Amygdala (tissue), 56 donors: ENCODE measurements around the gene KNG1.

Experiments
- DNase-seq, 56 donors: peaks; one replicate each; lab custom pipeline; 2025; lab: John Stamatoyannopoulos, UW

The KNG1 gene

DNA sequence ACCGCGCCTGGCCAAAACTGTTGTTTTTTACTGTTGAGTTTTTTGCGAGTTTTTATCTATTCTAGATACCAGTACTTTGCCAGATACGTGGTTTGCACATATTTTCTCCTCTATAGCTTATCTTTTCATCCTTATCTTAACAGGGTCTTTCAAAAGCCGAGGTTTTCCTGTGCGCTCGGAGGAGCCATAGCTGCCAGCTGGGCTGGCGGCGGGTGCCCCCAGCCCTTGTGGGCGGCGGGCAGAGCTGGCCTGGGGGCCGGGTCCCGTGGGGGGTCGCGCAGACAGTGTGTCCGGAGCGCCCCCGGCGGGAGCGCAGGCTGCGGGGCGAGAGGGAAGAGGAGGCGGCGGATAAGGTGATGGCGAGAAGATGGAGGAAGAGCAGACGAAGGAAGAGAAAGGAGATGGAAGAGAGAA lies 55.1 kb downstream of the KNG1 start:
- DNase-seq = peak in 2 of 56 donors; percentile 9 to 26

DNA sequence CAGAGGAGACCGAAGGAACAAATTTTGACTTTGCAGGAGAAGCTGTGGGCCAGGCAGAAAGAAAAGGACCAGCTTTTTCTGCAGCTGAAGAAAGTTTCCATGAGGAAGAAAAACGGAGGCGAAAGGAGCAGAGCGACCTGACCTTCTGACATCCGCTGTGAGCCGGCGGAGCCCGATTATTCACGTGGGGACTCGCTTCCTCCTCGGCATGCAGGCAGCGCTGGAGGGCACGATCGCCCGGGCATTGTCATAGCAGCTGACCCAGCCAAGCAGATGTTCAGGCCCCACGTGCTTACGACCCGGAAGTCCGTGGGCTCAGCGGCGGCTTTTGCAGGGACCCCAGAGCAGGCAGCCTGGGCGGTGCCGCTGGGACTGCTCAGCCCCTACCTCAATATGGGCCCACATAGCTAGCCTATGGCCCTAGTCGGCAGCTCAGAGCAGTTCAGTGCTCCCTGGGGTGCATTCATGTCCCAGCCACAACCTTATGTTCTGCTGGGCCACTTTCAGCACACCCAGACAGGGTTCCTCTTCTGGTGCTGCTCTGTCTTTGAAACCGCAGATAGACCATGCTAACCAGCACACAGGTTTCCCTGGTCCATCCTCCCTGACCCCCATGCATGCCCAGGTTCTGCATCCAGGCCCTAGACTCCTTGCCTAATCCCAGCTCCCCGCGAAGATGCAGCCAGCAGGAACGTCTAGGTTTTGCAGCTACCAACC lies 55.7 kb downstream of the KNG1 start:
- DNase-seq = peak in 49 of 56 donors; percentile 4 to 67 (median 34)

DNA sequence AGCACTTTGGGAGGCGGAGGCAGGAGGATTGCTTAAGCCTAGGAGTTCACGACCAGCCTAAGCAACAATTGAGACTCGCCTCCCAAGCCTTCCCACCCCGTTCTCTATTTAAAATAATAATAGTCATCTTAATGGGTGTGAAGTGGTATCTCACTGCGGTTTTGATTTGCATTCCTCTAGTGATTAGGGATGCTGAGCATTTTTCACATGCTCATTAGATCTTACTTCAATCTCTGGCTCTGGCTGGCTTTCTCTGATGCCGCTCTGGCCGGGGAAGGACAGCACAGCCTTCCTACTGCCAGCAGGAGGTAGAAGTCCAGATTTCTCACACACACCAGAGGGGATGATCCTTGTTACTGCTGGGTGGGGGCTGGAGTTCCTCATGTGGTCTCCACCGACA lies 58.8 kb downstream of the KNG1 start:
- no peak for DNase-seq

DNA sequence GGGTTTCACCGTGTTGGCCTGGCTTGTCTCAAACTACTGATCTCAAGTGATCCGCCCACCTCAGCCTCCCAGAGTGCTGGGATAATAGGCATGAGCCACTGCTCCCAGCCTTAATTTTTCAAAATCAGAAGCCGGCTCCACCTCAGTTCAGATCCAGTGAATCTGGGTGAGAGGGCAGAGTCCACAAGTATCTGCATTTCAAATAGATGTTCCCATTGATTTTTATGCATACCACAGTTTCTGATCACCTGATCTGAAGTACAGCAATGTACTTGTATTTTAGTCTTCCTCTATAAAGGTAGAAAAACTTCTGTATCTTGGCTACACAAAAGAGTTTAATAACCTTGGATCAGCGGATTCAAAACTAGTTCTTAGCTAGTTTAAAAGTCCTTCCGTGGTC lies 62.0 kb downstream of the KNG1 start:
- no peak for DNase-seq

DNA sequence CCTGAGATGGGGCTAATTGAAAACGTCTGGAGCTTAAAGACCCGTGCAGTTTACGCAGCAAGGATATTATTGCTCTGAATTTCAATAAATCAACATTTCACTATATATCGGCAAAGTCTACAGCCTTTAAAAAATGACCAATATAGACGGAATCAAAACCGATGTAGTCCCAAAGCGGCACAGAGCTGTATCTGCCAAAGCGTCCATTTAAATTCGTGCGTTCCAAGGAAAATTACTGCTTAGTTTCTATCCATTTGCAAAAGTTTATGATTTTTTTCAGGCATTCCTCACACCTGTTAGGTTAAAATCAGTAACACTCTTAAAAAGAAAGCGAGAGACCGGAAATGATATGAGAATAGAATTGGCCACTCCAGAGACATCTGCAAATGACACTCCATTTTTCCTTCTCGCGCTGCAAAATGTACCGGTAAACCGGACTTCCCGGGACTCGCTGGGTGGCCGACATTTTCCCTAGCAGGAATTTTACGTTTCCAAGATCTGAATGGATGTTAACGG lies 65.4 kb downstream of the KNG1 start:
- DNase-seq = peak in 1 of 56 donors; percentile 66

DNA sequence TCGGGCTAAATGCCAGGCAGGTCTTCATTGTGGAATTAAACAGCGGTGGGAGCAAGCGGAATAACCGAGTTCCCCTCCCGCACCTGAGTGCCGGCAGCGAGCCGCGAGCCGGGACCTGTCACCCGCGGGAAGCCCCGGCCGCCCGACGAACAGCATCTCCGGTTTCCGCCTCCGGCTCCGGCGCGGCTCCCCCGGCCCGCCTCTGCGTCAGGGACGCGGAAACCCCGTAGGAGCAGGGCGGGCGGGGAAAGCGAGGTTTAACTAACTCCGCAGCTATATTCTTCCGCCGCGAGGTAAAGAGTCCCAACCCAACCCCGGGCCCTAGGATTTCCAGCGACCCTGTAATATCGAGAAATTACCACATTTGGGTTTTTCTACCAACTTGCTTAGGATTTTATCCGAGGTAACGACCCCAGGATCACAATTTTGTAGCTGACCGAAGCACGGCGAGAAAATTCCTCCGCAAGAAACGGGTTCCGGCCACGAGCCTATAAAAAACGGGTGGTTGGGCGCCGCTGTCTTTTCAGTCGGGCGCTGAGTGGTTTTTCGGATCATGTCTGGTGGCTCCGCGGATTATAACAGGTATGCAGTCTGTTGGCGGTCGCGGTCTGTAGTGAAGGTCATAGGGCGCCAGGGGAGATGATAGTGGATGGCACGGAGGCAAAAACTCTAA lies 66.0 kb downstream of the KNG1 start, which contains the start of gene EIF4A2:
EIF4A2 (plus strand) TSS at position 520 of the 673 bp plus-strand sequence; CDS start at position 554, 34 bp downstream.
- peak; percentile 38 to 93 (median 82) for DNase-seq

DNA sequence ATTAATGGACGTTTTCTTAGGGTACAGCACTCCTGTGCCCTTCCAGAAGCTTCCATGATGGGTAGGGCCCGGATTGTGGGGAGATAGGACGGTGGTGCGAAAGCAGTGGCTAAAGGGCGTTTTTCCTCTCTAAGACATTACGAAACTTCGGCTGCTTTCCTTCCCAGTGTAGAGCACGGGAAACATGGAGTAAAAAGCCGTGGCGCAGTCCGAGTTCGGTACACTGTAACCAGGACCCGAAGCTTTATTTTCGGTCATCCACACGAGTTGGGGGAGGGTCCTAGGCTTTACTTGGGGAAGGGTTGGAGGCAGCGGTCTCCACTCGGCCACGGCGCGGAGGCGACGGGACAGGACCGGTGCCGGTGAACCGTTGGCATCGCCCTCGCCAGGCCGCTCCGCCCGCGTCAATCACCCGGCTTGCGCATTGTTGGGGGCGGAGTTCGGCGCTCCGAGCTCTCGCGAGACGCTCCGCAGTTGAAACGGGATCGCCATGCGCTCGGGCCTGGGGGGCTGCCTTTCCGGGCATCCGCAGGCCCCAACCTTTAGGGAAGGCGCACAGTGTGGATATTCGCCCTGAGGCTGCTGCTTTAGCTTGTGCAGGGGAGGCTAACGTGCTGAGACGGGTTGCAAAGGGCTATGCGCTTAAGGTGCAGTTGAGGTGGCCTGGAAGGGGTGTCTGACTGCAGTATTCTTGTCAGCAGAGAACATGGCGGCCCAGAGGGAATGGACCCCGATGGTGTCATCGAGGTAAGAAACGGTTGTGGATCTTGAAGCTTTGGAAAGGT lies 66.8 kb downstream of the KNG1 start:
- DNase-seq = peak in 55 of 56 donors; percentile 5 to 87 (median 68)

DNA sequence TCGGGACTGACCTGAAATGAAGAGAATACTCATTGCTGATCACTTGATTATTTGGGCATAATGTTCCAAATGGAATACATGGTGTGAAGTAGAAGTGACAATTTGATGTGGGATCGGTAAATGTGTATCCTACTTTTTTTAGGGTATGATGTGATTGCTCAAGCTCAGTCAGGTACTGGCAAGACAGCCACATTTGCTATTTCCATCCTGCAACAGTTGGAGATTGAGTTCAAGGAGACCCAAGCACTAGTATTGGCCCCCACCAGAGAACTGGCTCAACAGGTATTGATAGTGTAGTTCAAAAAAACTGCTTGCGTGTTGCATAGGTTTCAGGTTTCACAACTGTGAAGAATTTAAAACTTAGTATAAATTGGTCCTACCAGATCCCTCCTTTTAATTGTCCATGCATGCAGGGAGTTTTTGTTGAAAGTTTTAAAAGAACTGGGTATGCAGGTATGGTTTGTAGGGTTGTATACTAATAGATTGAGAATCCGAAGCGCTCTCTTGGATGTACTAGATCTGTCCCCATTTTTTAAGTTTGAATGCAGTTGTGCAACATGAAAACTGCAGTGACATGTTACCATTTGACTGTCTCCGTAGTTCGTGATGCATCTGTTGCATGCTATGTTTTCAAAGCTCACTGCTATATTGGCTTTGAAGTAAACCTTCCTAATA lies 67.8 kb downstream of the KNG1 start:
- DNase-seq = no peak

DNA sequence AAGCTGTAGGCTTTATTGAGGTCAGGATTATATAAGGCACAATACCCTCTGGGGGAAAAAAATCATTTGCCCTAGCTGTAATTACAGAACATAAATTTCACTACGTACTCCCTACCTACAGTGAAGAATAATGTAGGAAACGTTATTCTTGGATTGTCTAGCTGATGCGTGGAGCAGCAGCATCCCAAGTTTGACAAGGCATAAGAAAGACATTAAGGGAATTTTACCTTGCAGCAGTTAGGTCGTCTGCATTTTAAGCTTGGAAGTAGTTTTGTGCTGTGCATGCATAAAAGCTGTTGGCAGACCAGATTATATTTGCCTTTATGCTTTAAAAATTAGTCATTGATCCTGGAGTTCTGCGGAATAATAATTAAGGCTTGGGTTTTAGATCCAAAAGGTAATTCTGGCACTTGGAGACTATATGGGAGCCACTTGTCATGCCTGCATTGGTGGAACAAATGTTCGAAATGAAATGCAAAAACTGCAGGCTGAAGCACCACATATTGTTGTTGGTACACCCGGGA lies 68.4 kb downstream of the KNG1 start:
- no peak for DNase-seq

DNA sequence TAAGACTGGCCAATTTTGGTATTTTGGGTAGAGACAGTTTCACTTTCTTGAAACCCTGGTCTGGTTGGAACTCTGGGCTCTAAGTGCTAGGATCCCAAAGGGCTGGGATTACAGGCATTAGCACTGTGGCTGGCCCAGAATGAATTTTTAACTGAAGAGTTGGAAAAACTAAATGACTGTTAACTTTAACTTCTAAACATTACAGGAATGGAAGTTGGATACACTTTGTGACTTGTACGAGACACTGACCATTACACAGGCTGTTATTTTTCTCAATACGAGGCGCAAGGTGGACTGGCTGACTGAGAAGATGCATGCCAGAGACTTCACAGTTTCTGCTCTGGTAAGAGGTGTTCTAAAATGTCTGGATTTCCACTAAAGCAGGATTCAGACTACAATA lies 69.8 kb downstream of the KNG1 start:
- no peak for DNase-seq

DNA sequence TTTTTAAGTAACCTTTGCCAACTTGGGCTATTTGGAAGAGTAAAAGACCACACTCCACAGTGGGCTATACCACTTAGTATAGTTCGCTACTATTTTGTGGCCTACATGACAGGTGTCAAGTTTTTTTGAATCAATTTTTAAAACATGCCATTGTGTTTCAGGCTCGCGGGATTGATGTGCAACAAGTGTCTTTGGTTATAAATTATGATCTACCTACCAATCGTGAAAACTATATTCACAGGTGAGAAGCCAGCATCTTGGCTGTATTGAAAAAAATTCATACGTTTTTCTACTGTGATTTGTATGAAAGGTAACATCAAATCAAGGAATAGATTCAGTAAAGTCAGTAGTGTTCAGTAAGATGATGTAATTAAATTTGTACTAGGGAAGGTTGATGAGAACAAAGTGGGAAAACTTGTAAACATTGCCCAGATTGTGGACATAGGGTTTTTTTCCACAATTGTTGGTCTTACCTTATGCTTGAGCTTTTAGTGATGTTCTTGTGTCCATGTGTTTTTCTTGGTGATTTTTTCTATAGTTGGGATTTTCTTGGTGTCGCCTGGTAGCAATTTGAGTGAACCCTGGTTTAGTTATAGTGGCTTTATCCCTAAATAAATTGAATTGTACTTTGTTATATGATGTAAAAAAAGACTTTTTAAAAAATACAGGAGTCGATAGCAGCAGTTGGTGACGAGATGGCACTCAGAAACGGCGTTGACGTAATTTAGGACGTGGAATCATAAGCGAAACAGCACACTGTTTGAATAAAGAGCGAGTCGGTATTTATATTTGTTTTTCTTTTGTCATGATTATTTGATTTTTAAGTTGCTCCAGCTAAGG lies 70.7 kb downstream of the KNG1 start:
- DNase-seq = no peak

DNA sequence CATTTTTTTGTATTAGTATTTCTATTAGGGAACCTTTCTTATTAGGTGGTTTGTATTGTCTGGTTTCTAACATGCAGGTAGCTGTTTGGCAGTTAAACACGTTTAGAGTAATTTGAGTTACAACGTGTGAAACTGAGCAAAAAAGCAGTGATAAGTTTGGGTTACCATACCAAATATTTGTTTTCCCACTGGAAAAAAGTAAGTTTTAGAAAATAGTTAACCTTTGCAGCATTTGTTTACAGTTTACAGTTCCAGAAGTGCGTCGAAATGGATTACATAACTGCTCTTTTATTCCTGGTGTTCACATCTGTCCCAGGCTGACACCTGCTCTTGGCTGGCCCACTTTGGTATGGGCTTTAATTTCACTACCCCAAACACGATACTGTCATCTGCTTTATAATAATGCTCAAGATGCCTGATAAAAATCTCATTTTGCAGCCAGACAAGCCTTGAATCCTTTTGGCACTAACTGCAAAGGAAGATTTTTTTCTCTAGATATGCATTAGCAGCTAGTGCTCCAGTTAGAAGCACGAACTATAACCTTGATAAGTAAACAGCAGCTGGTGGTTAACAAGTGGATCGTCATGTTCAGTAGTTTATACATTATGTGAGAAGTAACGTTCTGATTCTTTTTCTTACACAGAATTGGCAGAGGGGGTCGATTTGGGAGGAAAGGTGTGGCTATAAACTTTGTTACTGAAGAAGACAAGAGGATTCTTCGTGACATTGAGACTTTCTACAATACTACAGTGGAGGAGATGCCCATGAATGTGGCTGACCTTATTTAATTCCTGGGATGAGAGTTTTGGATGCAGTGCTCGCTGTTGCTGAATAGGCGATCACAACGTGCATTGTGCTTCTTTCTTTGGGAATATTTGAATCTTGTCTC lies 71.6 kb downstream of the KNG1 start:
- no peak for DNase-seq

DNA sequence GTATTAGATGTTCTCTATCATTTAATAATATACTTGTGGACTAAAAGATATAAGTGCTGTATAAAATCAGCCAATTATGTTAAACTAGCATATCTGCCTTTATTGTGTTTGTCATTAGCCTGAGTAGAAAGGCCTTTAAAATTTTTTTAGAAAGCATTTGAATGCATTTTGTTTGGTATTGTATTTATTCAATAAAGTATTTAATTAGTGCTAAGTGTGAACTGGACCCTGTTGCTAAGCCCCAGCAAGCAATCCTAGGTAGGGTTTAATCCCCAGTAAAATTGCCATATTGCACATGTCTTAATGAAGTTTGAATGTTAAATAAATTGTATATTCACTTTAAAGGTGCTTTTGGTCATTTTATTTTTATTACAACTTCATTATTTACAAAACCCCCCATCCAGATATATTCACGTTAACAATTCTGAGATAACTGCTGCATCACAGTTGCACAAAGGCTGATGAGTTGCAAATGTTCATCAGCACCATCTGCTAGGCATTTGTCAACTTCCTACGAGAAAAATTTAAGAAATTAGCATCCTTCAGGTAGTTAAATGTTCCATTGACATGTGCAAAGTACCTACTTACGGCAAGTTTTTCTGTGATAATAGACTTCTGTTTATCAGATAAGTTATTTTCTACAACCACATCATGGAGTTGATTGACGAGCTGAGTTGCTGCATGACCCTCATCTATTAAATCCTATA lies 72.5 kb downstream of the KNG1 start:
- no peak for DNase-seq

DNA sequence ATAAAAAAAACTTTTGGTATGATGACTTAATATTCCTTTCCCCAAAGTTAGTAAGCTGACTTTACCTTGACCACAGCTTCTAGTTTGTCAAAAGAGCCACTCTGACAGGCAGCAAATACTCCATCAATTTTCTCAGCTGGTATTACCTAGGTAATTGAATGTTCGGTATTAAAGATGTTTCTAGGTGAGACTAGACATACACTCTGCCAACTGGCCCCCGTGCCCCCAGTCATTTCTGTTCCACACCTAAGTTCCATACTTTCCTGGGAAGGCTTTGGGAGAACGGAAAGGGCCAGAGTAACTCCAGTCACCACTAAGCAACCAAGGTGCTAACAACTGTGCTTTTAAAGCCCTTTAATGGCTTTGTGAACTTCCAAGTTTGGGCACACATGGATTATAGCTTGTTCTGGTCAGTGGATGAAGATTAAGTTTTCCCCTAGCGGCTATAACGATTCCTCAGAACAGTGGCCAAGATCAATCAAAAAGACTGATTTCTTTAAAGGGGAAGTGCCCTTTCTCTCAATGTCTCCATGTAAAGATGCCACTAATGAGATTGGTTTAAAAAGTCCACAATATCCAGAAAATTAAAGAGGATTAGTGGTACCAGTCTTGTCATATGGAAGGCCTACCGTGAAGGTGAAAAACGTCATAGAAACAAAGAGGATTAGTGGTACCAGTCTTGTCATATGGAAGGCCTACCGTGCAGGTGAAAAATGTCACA lies 73.3 kb downstream of the KNG1 start:
- no peak for DNase-seq
